ENCODE measurements around the gene COA8. TPM values are rescaled to one million over a fixed set of nuclear protein-coding genes. Genes with fewer than 3 reads are reported as not detected.

COA8 gene
- total and polyA plus RNA-seq, 2 of the 8 experiments (the other 6 are each of a cell fraction or from before 2014, with no cell fraction given), result 7.1 to 35.5 TPM

GRCh38 chr14:103562429-103563225 lies at the start of gene COA8, which contains the start of gene BAG5 (continued):
- TF ChIP-seq RBBP5 (IDR thresholded peaks at IDR 0.05; ENCODE audit: borderline replicate concordance, low read depth, low read length) (peak; percentile 96), CREB1 (IDR thresholded peaks at IDR 0.05) (peak; percentile 73), POLR2A (IDR thresholded peaks at IDR 0.05; ENCODE audit: control extremely low read depth in 1 of 2, low read depth in 2 of 2, low read length in 2 of 2) (peak; percentile 28 to 76), JUND (IDR thresholded peaks at IDR 0.05; ENCODE audit: low read length) (peak; percentile 57; the same call in 1 of the 2 replicates), KDM4A (IDR thresholded peaks at IDR 0.05; ENCODE audit: low read depth, low read length, severe bottlenecking) (peak; percentile 67), PHF8 (conservative IDR thresholded peaks at IDR 0.05; ENCODE audit: low read depth, low read length) (peak; percentile 83), ASH2L (IDR thresholded peaks at IDR 0.05; ENCODE audit: low read length) (peak; percentile 86), KDM5A (IDR thresholded peaks at IDR 0.05; ENCODE audit: low read length) (0 out of 2 replicates have a peak, but pooled peaks have one; percentile 37), ATF3 (IDR thresholded peaks at IDR 0.05; ENCODE audit: insufficient read depth, low read depth, low read length) (peak; percentile 71; the same call in 1 of the 2 replicates), EGR1 (IDR thresholded peaks at IDR 0.05; ENCODE audit: borderline replicate concordance, low read depth, low read length) (peak; percentile 90), CBX5 (IDR thresholded peaks at IDR 0.05; ENCODE audit: low read depth, low read length) (no peak), POLR2AphosphoS5 (IDR thresholded peaks at IDR 0.05; ENCODE audit: low read depth, low read length) (peak; percentile 74; the same call in 1 of the 2 replicates), TBP (IDR thresholded peaks at IDR 0.05; ENCODE audit: low read depth, low read length) (peak; percentile 34; the same call in 1 of the 2 replicates), MAX (IDR thresholded peaks at IDR 0.05) (peak; percentile 36; the same call in 1 of the 2 replicates)

Measured in H1 (cell line).